ENCODE data around the gene USP34.
"Not testable (repeated sequence)": the region's sequence is repeated elsewhere in the genome, so short reads cannot be mapped to it uniquely, and the experiment has no call there.

Gene USP34

DNA sequence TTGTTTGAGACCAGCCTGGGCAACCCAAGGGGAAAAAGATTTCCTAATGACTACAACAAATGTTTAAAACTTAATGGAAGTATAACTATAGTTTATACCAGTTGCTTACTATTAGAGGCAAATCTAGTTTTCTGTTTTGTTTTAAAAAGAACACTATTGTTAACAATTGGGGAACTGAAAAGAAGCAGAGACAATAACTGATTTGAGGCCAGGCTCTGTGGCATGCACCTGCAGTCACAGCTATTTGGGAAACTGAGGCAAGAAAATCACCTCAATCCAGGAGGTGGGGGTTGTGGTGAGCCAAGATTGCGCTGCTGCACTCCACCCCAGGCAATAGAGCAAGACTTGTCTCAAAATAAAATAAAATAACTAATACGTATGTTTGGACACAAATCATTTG, 28.2 kb upstream of the USP34 start:
- Histone ChIP-seq H3K27ac (no peak overlapping the region), H3K9me3 (ENCODE audit: severe bottlenecking) (no peaks in the 10 kb centered on the region), H3K36me3 (peaks cover 99% of the 10 kb centered on the region), H3K27me3 (ENCODE audit: insufficient read depth, low read depth, severe bottlenecking) (no peaks in the 10 kb centered on the region), H3K4me3 (ENCODE audit: low read depth, low read length) (no peak overlapping the region)
- TF ChIP-seq, protein P1, sequence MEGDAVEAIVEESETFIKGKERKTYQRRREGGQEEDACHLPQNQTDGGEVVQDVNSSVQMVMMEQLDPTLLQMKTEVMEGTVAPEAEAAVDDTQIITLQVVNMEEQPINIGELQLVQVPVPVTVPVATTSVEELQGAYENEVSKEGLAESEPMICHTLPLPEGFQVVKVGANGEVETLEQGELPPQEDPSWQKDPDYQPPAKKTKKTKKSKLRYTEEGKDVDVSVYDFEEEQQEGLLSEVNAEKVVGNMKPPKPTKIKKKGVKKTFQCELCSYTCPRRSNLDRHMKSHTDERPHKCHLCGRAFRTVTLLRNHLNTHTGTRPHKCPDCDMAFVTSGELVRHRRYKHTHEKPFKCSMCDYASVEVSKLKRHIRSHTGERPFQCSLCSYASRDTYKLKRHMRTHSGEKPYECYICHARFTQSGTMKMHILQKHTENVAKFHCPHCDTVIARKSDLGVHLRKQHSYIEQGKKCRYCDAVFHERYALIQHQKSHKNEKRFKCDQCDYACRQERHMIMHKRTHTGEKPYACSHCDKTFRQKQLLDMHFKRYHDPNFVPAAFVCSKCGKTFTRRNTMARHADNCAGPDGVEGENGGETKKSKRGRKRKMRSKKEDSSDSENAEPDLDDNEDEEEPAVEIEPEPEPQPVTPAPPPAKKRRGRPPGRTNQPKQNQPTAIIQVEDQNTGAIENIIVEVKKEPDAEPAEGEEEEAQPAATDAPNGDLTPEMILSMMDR (IDR thresholded peaks at IDR 0.05; ENCODE audit: low read depth, low read length) = no peak
- no peak for DNase-seq

DNA sequence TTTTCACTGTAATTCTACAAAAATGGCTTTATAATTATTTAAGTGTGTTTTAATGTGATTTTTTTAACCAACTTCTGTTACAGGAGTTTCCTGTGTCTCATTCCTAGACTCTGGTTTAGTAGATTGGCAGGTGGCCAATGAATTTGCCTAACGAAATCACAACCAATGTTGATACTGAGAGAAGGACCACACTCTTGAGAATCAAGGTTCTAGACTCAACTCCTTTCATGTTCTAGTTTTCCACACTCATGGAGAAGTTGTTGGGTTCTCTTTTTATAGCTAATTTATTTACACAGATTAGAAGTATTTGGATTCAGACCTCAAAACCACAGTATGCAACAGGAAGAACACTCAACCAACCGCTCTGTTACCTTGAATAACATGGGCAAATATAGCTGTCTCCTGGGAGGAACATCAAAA, 22.6 kb upstream of the USP34 start:
- Histone ChIP-seq H3K4me3 (ENCODE audit: low read depth, low read length) (no peak overlapping the region), H3K36me3 (peaks cover 100% of the 10 kb centered on the region), H3K9me3 (ENCODE audit: severe bottlenecking) (no peaks in the 10 kb centered on the region), H3K27me3 (ENCODE audit: insufficient read depth, low read depth, severe bottlenecking) (no peaks in the 10 kb centered on the region), H3K27ac (no peak overlapping the region)
- TF ChIP-seq, protein P1 (IDR thresholded peaks at IDR 0.05; ENCODE audit: low read depth, low read length) = no peak
- no peak for DNase-seq

DNA sequence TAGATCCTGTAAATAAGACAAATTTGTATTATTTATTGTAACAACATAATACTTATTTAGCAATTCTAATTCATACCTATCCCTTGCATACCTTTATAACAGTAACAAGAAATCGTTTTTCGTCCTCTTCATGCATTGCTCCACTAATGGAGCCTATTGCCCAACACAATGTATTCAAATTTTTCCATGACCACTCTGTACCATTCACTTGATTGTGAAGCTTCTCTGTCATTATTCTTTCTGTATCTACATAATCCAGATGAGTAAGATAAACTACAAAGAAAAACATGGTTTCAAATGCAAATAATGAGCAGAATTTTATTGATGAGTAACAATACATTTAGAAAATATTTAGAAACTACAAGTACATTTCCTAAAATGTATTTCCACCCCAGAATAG, 21.6 kb upstream of the USP34 start:
- Histone ChIP-seq H3K27me3 (ENCODE audit: insufficient read depth, low read depth, severe bottlenecking) (no peaks in the 10 kb centered on the region), H3K4me3 (ENCODE audit: low read depth, low read length) (no peak overlapping the region), H3K36me3 (peaks cover 100% of the 10 kb centered on the region), H3K27ac (no peak overlapping the region), H3K9me3 (ENCODE audit: severe bottlenecking) (no peaks in the 10 kb centered on the region)
- no peak for DNase-seq
- TF ChIP-seq, protein P1 (IDR thresholded peaks at IDR 0.05; ENCODE audit: low read depth, low read length) = no peak

DNA sequence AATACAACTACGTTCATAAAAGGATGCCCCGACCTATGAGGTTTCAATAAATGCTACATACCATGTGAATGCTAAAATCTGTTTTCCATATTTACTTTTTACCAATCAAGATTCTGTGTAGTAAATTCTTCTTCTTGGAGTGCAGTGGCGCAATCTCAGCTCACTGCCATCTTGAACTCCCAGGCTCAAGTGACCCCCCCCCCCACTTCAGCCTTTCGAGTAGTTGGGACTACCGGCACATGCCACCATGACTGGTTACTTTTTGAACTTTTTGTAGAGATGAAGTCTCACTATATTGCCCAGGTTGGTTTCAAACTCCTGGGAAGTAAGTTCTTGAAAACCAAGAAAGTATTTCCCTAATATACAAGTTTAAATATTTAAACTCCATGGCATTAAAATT, 14.4 kb upstream of the USP34 start:
- no peak for DNase-seq
- Histone ChIP-seq H3K9me3 (ENCODE audit: severe bottlenecking) (no peaks in the 10 kb centered on the region), H3K27me3 (ENCODE audit: insufficient read depth, low read depth, severe bottlenecking) (no peaks in the 10 kb centered on the region), H3K27ac (no peak overlapping the region), H3K4me3 (ENCODE audit: low read depth, low read length) (no peak overlapping the region), H3K36me3 (peaks cover 100% of the 10 kb centered on the region)
- TF ChIP-seq, protein P1 (IDR thresholded peaks at IDR 0.05; ENCODE audit: low read depth, low read length) = no peak

DNA sequence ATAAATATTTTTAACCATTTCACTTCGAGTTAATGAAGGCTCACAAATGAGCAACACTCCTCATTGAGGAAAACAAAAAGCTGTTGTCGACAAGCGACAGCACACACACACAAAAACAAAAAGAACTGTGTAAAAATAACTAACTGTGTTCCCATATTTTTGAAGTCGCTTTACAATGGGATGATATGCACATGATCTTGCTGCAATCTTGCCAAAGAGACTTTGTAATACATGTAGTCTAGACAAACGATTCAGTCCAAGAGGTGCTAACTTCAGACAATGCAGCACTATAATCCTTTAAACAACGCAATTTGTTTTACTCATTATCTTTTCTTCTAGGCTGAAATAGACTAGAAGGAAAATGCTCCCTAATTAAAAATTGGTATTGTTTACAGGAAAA, 7.2 kb upstream of the USP34 start:
- no peak overlapping the region for H3K27ac ChIP-seq
- no peaks in the 10 kb centered on the region for H3K9me3 ChIP-seq (ENCODE audit: severe bottlenecking)
- H3K4me3 ChIP-seq (ENCODE audit: low read depth, low read length) = no peak overlapping the region
- H3K27me3 ChIP-seq (ENCODE audit: insufficient read depth, low read depth, severe bottlenecking) = no peaks in the 10 kb centered on the region
- no peak for DNase-seq
- peaks cover 67% of the 10 kb centered on the region for H3K36me3 ChIP-seq
- TF ChIP-seq, protein P1 (IDR thresholded peaks at IDR 0.05; ENCODE audit: low read depth, low read length) = no peak

DNA sequence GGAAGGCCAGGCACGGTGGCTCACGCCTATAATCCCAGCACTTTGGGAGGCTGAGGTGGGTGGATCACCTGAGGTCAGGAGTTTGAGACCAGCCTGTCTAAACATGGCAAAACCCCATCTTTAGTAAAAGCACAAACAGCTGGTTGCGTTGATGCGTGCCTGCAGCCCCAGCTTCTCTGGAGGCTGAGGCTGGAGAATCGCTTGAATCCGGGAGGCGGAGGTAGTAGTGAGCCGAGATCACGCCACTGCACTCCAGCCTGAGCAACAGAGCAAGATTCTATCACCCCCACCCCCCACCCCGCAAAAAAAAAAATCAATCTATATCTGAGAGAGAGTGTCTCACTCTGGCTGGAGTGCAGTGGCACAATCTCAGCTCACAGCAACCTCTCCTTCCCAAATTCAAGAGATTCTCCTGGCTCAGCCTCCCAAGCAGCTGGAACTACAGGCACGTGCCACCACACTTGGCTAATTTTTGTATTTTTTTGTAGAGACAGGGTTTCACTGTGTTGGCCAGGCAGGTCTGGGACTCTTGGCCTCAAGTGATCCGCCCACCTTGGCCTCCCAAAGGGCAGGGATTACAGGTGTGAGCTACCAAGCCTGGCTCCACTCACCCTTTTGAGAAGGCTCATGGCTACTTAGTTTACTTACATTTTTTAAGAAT, 6.2 kb upstream of the USP34 start:
- DNase-seq; H3K9me3 ChIP-seq (ENCODE audit: severe bottlenecking); H3K27ac ChIP-seq; H3K4me3 ChIP-seq (ENCODE audit: low read depth, low read length); H3K27me3 ChIP-seq (ENCODE audit: insufficient read depth, low read depth, severe bottlenecking): not testable (repeated sequence)
- H3K36me3 ChIP-seq = peaks cover 61% of the 10 kb centered on the region
